Endothelial cell of umbilical vein (primary cell): Measurements from ENCODE around the gene BSG. TPM values are rescaled to one million over a fixed set of nuclear protein-coding genes. Genes with fewer than 3 reads are reported as not detected.
A peak's percentile ranks its signal among the peaks of the same experiment; 100 is the strongest.

Experiments used
- BruUV-seq: library from RNA; stranded (reverse); fragments of 400-500 nt; replicated peaks from 2 replicates; lab custom pipeline; 2021; lab: Mats Ljungman, UMichigan
- CTCF ChIA-PET: fragments of 300-600, 350-600 bp; sonication (Branson Sonifier 250); formaldehyde crosslinking; loops from one replicate; lab custom pipeline; 2021; ENCODE audit warnings: antibody characterized with exemption, inconsistent platforms; lab: Charles Lee
- POLR2A ChIA-PET: fragments of 300-600, 350-600 bp; sonication (Branson Sonifier 250); formaldehyde crosslinking; loops from one replicate; lab custom pipeline; 2021; ENCODE audit warnings: antibody characterized with exemption, inconsistent platforms; lab: Charles Lee
- DNase-seq: peaks from one replicate; pipeline ENCODE4 v3.0.0-alpha.2; 2011; ENCODE audit warnings: low read depth, low spot score
- FAIRE-seq: peaks from 2 replicates; lab custom pipeline; 2011; peaks lifted over from hg19 to GRCh38; lab: Jason Lieb, UNC
- H2AFZ ChIP-seq: 2 replicates; pipeline ENCODE4 v1.6.0; 2012; ENCODE audit warnings: low read depth, low read length, control low read depth, inconsistent platforms
- H3K27ac ChIP-seq: 2 replicates; pipeline ENCODE4 v1.5.1; 2011; ENCODE audit warnings: low read depth, mild to moderate bottlenecking, control low read depth, low read length, moderate library complexity; ENCODE audit not compliant: insufficient read depth
- H3K27me3 ChIP-seq, 2 experiments: 2 replicates each; pipeline versions ENCODE4 v1.6.0 to v1.6.1; 2011; ENCODE audit warnings: low read length in 2 of 2, mixed read lengths in 1 of 2; ENCODE audit not compliant: control insufficient read depth in 2 of 2, insufficient read depth in 2 of 2
- H3K36me3 ChIP-seq, 2 experiments: 2 replicates in 1 of 2; 3 replicates in 1 of 2; pipeline ENCODE4 v1.5.1; 2011; ENCODE audit warnings: low read length in 2 of 2, mild to moderate bottlenecking in 1 of 2, moderate library complexity in 1 of 2; ENCODE audit not compliant: control insufficient read depth in 2 of 2, insufficient read depth in 2 of 2; ENCODE audit errors: extremely low read depth in 1 of 2
- H3K4me1 ChIP-seq: 3 replicates; pipeline ENCODE4 v1.5.1; 2011; ENCODE audit warnings: mild to moderate bottlenecking, low read length; ENCODE audit not compliant: control insufficient read depth, insufficient read depth; ENCODE audit errors: extremely low read depth
- H3K4me2 ChIP-seq: 2 replicates; pipeline ENCODE4 v1.6.1; 2011; ENCODE audit warnings: low read length, control low read depth, mixed read lengths; ENCODE audit not compliant: insufficient read depth
- H3K4me3 ChIP-seq, 3 experiments: fragments of 200-600 bp in 1 of 3; sonication (generic), shearing (Covaris generic) in 1 of 3; replicated peaks in 1 of 3; 2 replicates each; pipeline ENCODE4 v1.5.1; 2011 to 2016; ENCODE audit warnings: control low read depth in 3 of 3, low read length in 3 of 3, mild to moderate bottlenecking in 2 of 3, inconsistent platforms in 1 of 3, low read depth in 1 of 3, moderate library complexity in 1 of 3; ENCODE audit not compliant: insufficient read depth in 1 of 3
- H3K79me2 ChIP-seq: 2 replicates; pipeline ENCODE4 v1.6.0; 2012; ENCODE audit warnings: low read length, inconsistent platforms; ENCODE audit not compliant: control insufficient read depth, insufficient read depth
- H3K9ac ChIP-seq: replicated peaks from 2 replicates; pipeline ENCODE3; 2011; ENCODE audit warnings: low read length, control low read depth; ENCODE audit not compliant: insufficient read depth; ENCODE audit errors: extremely low read depth
- H3K9me1 ChIP-seq: replicated peaks from 3 replicates; pipeline ENCODE4 v1.6.0; 2011; ENCODE audit warnings: mild to moderate bottlenecking, low read length; ENCODE audit not compliant: control insufficient read depth, insufficient read depth; ENCODE audit errors: extremely low read depth
- H3K9me3 ChIP-seq: replicated peaks from 2 replicates; pipeline ENCODE4 v1.5.1; 2012; ENCODE audit warnings: low read length, inconsistent platforms; ENCODE audit not compliant: control insufficient read depth, insufficient read depth
- H4K20me1 ChIP-seq: replicated peaks from 2 replicates; pipeline ENCODE3; 2011; ENCODE audit warnings: mild to moderate bottlenecking, low read length; ENCODE audit not compliant: control insufficient read depth, insufficient read depth; ENCODE audit errors: extremely low read depth
- CTCF ChIP-seq, 2 donors: IDR thresholded peaks; 1 replicate in 1 of 2; 2 replicates in 1 of 2; pipeline ENCODE4 v1.5.1; 2011; ENCODE audit warnings: low read length in 2 of 2, mild to moderate bottlenecking in 2 of 2, moderate library complexity in 2 of 2, control low read depth in 1 of 2, inconsistent platforms in 1 of 2, low read depth in 1 of 2; ENCODE audit not compliant: insufficient read depth in 1 of 2; ENCODE audit errors: extremely low read depth in 1 of 2
- EZH2 ChIP-seq: IDR thresholded peaks from 2 replicates; pipeline ENCODE4 v1.6.1; 2012; ENCODE audit warnings: borderline replicate concordance, low read depth, mild to moderate bottlenecking, moderate library complexity, low read length, inconsistent platforms; ENCODE audit not compliant: severe bottlenecking
- FOS ChIP-seq: IDR thresholded peaks from 2 replicates; pipeline ENCODE4 v1.6.1; 2011; ENCODE audit warnings: mild to moderate bottlenecking, low read length, moderate library complexity, borderline replicate concordance; ENCODE audit not compliant: insufficient read depth
- GATA2 ChIP-seq: IDR thresholded peaks from 2 replicates; pipeline ENCODE4 v1.7.0; 2011; ENCODE audit warnings: low read depth, mild to moderate bottlenecking, moderate library complexity, mixed read lengths, low read length; ENCODE audit not compliant: insufficient read length, insufficient read depth
- JUN ChIP-seq: IDR thresholded peaks from 2 replicates; pipeline ENCODE4 v1.6.1; 2011; ENCODE audit warnings: borderline replicate concordance, low read depth; ENCODE audit not compliant: insufficient read length, insufficient read depth
- MAX ChIP-seq: IDR thresholded peaks from 2 replicates; pipeline ENCODE4 v1.6.1; 2011; ENCODE audit not compliant: insufficient read depth, insufficient read length
- MYC ChIP-seq: IDR thresholded peaks from one replicate; pipeline ENCODE4 v1.6.1; 2011; ENCODE audit warnings: mild to moderate bottlenecking, low read depth, low read length
- POLR2A ChIP-seq: IDR thresholded peaks from 2 replicates; pipeline ENCODE4 v1.6.1; 2012; ENCODE audit warnings: low read depth, mild to moderate bottlenecking, control low read depth, low read length
- POLR2AphosphoS5 ChIP-seq: IDR thresholded peaks from 2 replicates; pipeline ENCODE4 v1.6.1; 2012; ENCODE audit warnings: low read depth, mild to moderate bottlenecking, control low read depth, low read length, moderate library complexity; ENCODE audit not compliant: insufficient read depth
- dilution Hi-C: fragments of 300-500 bp; cut with MboI; formaldehyde crosslinking; loops from one replicate; pipeline ENCODE4 v1.15.0; 2019; ENCODE audit warnings: low sequenced_read_pairs; ENCODE audit not compliant: extremely low pct_ligation_motif_present
- intact Hi-C: fragments of 100-400 bp; cut with micrococcal nuclease; formaldehyde crosslinking; loops from one replicate; pipeline ENCODE4 v1.10.0; 2022
- polyA plus RNA-seq, 4 experiments: library from polyadenylated mRNA; depleted of rRNA in 3 of 4; stranded (reverse) in 3 of 4; unstranded in 1 of 4; fragments of >200 nt; gene quantifications; 2 replicates each; pipeline versions ENCODE4 v1.2.1 to v1.2.3, GENCODE V29; 2011 to 2012; ENCODE audit warnings: missing spikeins in 1 of 4
- total RNA-seq: library from RNA; stranded (reverse); gene quantifications from 2 replicates; pipeline ENCODE4 v1.2.3, GENCODE V29; 2021

Gene BSG
- total and polyA plus RNA-seq, 2 donors (not counting 3 experiments of a cell fraction or from before 2014, with no cell fraction given): 485 to 661 TPM

GRCh38 chr19:572743-573518, 535 bp downstream of the BSG start:
- dilution Hi-C loops: no loop called here
- Histone ChIP-seq H3K36me3 (peaks cover 4% of the 10 kb centered on the region in 2 experiments), H3K4me2 (peak overlapping the region; percentile 61), H3K27me3 (no peaks in the 10 kb centered on the region), H3K9ac (peak overlapping the region; percentile 81), H4K20me1 (peaks cover 2% of the 10 kb centered on the region), H2AFZ (peak overlapping the region; percentile 31), H3K79me2 (peaks cover 52% of the 10 kb centered on the region), H3K9me1 (no peaks in the 10 kb centered on the region), H3K4me3 (peak overlapping the region; percentile 57 to 92 (median 88)), H3K9me3 (no peaks in the 10 kb centered on the region), H3K4me1 (peaks cover 28% of the 10 kb centered on the region), H3K27ac (peak overlapping the region; percentile 72)
- no peak for FAIRE-seq
- DNase-seq: peak; percentile 55
- POLR2A ChIA-PET: no interaction called here
- BruUV-seq: TSS peak; percentile 16
- intact Hi-C loops: loop anchor here (1.0 to 2.0 kb wide), 3 partner anchors 16 to 62 kb away; partner anchors contain the start of gene HCN2
- CTCF ChIA-PET: interaction anchor here (1.9 kb wide), 1 partner anchor 12 kb away, joined by 7 read pairs; no protein-coding TSS in a partner anchor
- TF ChIP-seq EZH2 (no peak), POLR2AphosphoS5 (peak; percentile 26)

DNA sequence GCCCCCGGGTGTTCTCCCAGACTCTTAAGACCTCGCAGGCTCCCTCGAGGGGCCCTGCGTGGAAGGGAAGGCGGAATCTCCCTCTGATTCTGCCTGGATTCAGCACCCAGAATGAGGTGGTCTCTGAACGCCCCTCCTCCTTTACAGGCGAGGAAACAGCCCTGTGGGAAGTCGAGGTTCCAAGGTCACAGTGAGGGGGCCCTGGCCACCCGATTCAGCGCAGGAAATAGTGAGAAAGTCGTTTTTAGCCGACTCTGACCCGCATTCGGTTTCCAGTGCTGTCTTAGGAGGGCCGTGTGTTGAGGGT, 1.1 kb downstream of the BSG start:
- dilution Hi-C loops (no loop called here), intact Hi-C loops (loop anchor here (2.0 kb wide), 2 partner anchors 15 to 63 kb away; partner anchors contain the start of gene HCN2)
- H3K4me1 ChIP-seq: peaks cover 28% of the 10 kb centered on the region
- no peaks in the 10 kb centered on the region for H3K27me3 ChIP-seq
- peak overlapping the region; percentile 57 to 92 (median 88) for H3K4me3 ChIP-seq
- peaks cover 57% of the 10 kb centered on the region for H3K79me2 ChIP-seq
- peaks cover 2% of the 10 kb centered on the region for H4K20me1 ChIP-seq
- H3K4me2 ChIP-seq: peak overlapping the region; percentile 61
- no peak for DNase-seq
- TSS peak; percentile 44 for BruUV-seq
- ChIA-PET CTCF (no interaction called here), POLR2A (interaction anchor here (0.7 kb wide), 1 partner anchor 68 kb away, joined by 4 read pairs; no protein-coding TSS in a partner anchor)
- TF ChIP-seq POLR2AphosphoS5 (no peak), CTCF (IDR thresholded peaks at IDR 0.05; ENCODE audit: extremely low read depth in 1 of 2, insufficient read depth in 1 of 2, low read depth in 1 of 2, low read length in 2 of 2) (no peak), GATA2 (no peak), JUN (no peak), FOS (no peak), MYC (no peak), MAX (no peak), EZH2 (no peak), POLR2A (no peak)
- H3K9ac ChIP-seq: peak overlapping the region; percentile 81
- H3K9me3 ChIP-seq: no peaks in the 10 kb centered on the region
- peaks cover 4 to 5% of the 10 kb centered on the region in 2 experiments for H3K36me3 ChIP-seq
- H3K27ac ChIP-seq: peak overlapping the region; percentile 72
- FAIRE-seq: peak; percentile 67
- H3K9me1 ChIP-seq: no peaks in the 10 kb centered on the region
- H2AFZ ChIP-seq: no peak overlapping the region
